Erythroblast (primary cell): ENCODE measurements around the gene PACS1.

ENCODE experiments used
- DNase-seq, 2 experiments: peaks; one replicate each; lab custom pipeline; 2025; lab: John Stamatoyannopoulos, UW
- GATA1 ChIP-seq: IDR thresholded peaks from 2 replicates; pipeline ENCODE4 v1.6.1; 2011; ENCODE audit warnings: low read depth, mild to moderate bottlenecking, control low read depth, low read length, moderate library complexity
- POLR2A ChIP-seq: IDR thresholded peaks from 2 replicates; pipeline ENCODE4 v1.6.1; 2011; ENCODE audit warnings: mild to moderate bottlenecking, low read length

PACS1 gene

DNA sequence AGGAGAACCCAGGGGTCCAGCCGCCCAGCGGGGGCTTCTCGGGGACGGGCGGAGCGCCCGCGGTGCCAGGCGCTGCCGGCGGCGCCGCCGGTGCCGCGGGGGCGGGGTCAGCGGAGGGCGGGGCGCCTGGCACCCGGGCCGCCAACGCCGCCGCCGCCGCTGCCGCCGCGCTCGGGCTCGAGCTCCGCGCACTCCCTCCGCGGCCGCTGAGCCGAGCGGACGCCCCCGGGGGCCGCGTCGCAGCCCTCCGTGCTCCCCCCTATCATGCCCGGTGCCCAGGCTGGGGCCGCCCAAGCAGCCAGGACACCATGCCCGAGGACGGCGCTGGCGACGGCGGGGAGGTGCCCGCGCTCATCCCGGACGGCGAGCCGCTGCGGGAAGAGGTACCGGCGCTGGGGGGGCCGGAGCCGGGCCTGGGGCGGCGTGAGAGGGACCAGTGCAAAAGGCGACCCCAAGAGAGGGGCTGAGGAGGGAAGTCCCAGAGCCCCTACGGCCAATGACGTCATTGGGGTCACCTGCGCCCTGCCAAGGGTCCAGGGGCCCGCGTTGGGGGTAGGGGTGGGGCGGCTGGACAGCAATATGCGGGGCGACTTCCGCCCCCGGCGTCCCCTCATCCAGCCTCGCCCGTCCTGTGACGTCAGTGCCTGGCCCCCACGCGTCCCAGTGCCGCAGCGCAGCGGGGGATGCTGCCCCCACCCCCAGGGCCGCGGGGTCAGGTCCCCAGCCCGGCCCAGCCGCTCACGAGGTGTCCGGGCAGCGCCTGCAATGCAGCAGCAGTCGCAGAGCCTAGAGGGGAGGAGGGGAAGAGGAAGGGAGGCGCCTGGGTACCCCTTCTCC is 221.9 kb downstream of the PACS1 start, which contains the start of gene TMEM151A:
TSS of gene TMEM151A (plus strand) at position 189 of the 837 bp plus-strand sequence. CDS start at position 309, 120 bp downstream.
- TF ChIP-seq GATA1 = no peak
- DNase-seq = no peak

GRCh38 chr11:66292543-66293332 is 222.7 kb downstream of the PACS1 start:
- no peak for DNase-seq
- no peak for TF ChIP-seq POLR2A
- no peak for TF ChIP-seq GATA1

DNA sequence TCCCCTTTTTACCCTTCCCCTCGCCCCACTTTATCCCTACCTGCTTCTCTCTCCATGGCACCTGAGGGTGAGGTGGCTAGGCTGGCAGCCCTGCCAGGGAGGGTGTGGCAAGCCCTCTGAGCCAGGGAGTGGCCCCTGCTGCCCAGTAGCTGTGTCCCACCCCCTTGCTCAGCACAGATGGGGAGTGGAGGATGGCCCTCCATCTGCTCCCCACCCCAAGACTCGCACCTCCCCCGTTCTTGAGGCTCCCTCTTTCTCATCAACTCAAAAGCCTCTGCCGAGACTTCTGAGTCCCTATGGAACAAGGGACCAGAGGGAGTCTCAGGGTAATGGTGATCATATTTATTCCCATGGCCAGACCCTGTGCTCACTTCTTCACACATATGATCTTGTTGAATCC is 223.3 kb downstream of the PACS1 start:
- TF ChIP-seq GATA1 = no peak
- TF ChIP-seq POLR2A = no peak
- no peak for DNase-seq

- TF ChIP-seq POLR2A = no peak
- no peak for TF ChIP-seq GATA1
- no peak for DNase-seq
These were observed 223.9 kb downstream of the PACS1 start for GRCh38 chr11:66293777-66294625.
